ENCODE measurements around the gene ELF2.

The ELF2 gene

GRCh38 chr4:139015269-139015947 lies 161.6 kb downstream of the ELF2 start, which contains the start of gene NOCT (continued):
- TF ChIP-seq OVOL3 (tag by site-specific recombination; IDR thresholded peaks at IDR 0.05), result no peak
- TF ChIP-seq, protein P1, sequence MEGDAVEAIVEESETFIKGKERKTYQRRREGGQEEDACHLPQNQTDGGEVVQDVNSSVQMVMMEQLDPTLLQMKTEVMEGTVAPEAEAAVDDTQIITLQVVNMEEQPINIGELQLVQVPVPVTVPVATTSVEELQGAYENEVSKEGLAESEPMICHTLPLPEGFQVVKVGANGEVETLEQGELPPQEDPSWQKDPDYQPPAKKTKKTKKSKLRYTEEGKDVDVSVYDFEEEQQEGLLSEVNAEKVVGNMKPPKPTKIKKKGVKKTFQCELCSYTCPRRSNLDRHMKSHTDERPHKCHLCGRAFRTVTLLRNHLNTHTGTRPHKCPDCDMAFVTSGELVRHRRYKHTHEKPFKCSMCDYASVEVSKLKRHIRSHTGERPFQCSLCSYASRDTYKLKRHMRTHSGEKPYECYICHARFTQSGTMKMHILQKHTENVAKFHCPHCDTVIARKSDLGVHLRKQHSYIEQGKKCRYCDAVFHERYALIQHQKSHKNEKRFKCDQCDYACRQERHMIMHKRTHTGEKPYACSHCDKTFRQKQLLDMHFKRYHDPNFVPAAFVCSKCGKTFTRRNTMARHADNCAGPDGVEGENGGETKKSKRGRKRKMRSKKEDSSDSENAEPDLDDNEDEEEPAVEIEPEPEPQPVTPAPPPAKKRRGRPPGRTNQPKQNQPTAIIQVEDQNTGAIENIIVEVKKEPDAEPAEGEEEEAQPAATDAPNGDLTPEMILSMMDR (tag by site-specific recombination; IDR thresholded peaks at IDR 0.05), result peak; percentile 28; the same call in 1 of the 2 replicates
- TF ChIP-seq ZNF391 (tag by site-specific recombination; IDR thresholded peaks at IDR 0.05; ENCODE audit: borderline replicate concordance, low read depth), result peak; percentile 18; the same call in 1 of the 2 replicates
- TF ChIP-seq ZIC2 (tag by site-specific recombination; IDR thresholded peaks at IDR 0.05), result peak; percentile 79
- TF ChIP-seq, protein P2, sequence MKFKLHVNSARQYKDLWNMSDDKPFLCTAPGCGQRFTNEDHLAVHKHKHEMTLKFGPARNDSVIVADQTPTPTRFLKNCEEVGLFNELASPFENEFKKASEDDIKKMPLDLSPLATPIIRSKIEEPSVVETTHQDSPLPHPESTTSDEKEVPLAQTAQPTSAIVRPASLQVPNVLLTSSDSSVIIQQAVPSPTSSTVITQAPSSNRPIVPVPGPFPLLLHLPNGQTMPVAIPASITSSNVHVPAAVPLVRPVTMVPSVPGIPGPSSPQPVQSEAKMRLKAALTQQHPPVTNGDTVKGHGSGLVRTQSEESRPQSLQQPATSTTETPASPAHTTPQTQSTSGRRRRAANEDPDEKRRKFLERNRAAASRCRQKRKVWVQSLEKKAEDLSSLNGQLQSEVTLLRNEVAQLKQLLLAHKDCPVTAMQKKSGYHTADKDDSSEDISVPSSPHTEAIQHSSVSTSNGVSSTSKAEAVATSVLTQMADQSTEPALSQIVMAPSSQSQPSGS (tag by site-specific recombination; IDR thresholded peaks at IDR 0.05; ENCODE audit: low read depth), result no peak
- peak; percentile 53; the same call in 1 of the 2 replicates for TF ChIP-seq KLF16 (tag by site-specific recombination; IDR thresholded peaks at IDR 0.05)
- TF ChIP-seq ZNF561 (tag by site-specific recombination; IDR thresholded peaks at IDR 0.05; ENCODE audit: borderline replicate concordance), result peak; percentile 71; the same call in 1 of the 2 replicates
- 0 out of 2 replicates have a peak, but pooled peaks have one; percentile 28 for TF ChIP-seq ZNF184 (tag by site-specific recombination; IDR thresholded peaks at IDR 0.05)
- no peak for TF ChIP-seq ZNF596 (tag by site-specific recombination; IDR thresholded peaks at IDR 0.05)
- TF ChIP-seq HOXD13 (CRISPR knock-in tag; IDR thresholded peaks at IDR 0.05; ENCODE audit: borderline replicate concordance), result no peak
- 0 out of 2 replicates have a peak, but pooled peaks have one; percentile 25 for TF ChIP-seq FEZF1 (tag by site-specific recombination; IDR thresholded peaks at IDR 0.05)
- TF ChIP-seq PRDM10 (tag by site-specific recombination; IDR thresholded peaks at IDR 0.05), result peak; percentile 100
- TF ChIP-seq ZBTB21 (tag by site-specific recombination; IDR thresholded peaks at IDR 0.05), result 0 out of 2 replicates have a peak, but pooled peaks have one; percentile 4
- TF ChIP-seq, protein P3, sequence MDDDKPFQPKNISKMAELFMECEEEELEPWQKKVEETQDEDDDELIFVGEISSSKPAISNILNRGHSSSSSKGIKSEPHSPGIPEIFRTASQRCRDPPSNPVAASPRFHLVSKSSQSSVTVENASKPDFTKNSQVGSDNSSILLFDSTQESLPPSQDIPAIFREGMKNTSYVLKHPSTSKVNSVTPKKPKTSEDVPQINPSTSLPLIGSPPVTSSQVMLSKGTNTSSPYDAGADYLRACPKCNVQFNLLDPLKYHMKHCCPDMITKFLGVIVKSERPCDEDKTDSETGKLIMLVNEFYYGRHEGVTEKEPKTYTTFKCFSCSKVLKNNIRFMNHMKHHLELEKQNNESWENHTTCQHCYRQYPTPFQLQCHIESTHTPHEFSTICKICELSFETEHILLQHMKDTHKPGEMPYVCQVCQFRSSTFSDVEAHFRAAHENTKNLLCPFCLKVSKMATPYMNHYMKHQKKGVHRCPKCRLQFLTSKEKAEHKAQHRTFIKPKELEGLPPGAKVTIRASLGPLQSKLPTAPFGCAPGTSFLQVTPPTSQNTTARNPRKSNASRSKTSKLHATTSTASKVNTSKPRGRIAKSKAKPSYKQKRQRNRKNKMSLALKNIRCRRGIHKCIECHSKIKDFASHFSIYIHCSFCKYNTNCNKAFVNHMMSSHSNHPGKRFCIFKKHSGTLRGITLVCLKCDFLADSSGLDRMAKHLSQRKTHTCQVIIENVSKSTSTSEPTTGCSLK (tag by site-specific recombination; IDR thresholded peaks at IDR 0.05), result no peak
- TF ChIP-seq SP2 (tag by site-specific recombination; IDR thresholded peaks at IDR 0.05), result 0 out of 2 replicates have a peak, but pooled peaks have one; percentile 26
- no peak for TF ChIP-seq ZNF248 (tag by site-specific recombination; IDR thresholded peaks at IDR 0.05)
- TF ChIP-seq ZNF747 (tag by site-specific recombination; IDR thresholded peaks at IDR 0.05), result no peak
- TF ChIP-seq KLF8 (tag by site-specific recombination; IDR thresholded peaks at IDR 0.05), result peak; percentile 48; the same call in 1 of the 2 replicates
- TF ChIP-seq ZNF155 (tag by site-specific recombination; IDR thresholded peaks at IDR 0.05), result no peak
- TF ChIP-seq ZEB2 (tag by site-specific recombination; IDR thresholded peaks at IDR 0.05), result peak; percentile 70; the same call in 1 of the 2 replicates
- TF ChIP-seq HIC1 (tag by site-specific recombination; IDR thresholded peaks at IDR 0.05), result 0 out of 2 replicates have a peak, but pooled peaks have one; percentile 46
- TF ChIP-seq ZNF660 (tag by site-specific recombination; IDR thresholded peaks at IDR 0.05), result peak; percentile 79
- TF ChIP-seq ZSCAN30 (tag by site-specific recombination; IDR thresholded peaks at IDR 0.05), result 0 out of 2 replicates have a peak, but pooled peaks have one; percentile 11
- 0 out of 2 replicates have a peak, but pooled peaks have one; percentile 10 for TF ChIP-seq REST (tag by site-specific recombination; IDR thresholded peaks at IDR 0.05)
